NCI-H1694 (cell line): ENCODE data around the gene SLC35D2.
"Not testable (repeated sequence)": the region's sequence is repeated elsewhere in the genome, so short reads cannot be mapped to it uniquely, and the experiment has no call there.

ENCODE experiments used
- DNase-seq: peaks from one replicate; lab custom pipeline; 2025; lab: John Stamatoyannopoulos, UW

The SLC35D2 gene

DNA sequence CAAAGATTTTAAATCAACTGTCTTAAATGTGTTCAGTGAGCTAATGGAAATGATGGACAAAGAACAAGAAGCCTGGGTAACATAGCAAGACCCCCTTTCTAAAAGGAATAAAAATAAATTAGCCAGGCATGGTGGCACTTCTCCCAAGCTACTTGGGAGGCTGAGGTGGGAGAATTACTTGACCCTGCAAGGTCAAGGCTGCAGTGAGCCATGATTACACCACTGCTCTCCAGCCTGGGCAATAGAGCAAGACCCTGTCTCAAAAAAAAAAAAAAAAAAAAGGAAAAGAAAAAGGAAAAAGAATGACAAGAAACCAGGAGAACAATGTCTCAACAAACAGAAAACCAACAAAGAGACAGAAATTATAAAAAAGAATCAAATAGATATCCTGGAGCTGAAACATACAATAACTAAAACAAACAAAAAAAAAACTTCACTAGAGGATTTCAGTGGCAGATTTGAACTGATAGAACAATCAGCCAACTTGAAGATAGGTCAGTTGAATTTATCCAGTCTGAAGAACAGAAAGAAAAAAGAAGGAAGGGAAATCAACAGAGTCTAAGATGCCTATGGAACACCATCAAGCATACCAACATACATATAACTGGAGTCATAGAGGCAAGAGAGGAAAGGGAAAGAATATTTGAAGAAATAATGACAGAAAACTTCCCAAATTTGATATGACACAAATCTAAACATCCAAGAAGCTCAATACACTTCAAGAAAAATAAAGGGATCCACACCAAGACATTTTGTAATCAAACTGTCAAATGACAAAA, 16.8 kb upstream of the SLC35D2 start:
- DNase-seq = no peak

DNA sequence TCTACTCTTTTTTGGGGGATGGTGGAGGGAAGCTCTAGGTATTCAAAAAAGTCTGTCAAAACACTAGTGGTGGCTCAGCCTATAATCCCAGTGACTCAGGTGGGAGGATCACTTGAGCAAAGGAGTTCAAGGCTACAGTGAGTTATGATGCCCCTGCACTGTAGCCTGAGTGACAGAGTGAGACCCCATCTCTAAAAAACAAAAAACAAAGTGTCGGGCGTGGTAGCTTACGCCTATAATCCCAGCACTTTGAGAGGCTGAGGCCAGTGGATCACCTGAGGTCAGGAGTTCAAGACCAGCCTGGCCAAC, 15.8 kb upstream of the SLC35D2 start:
- DNase-seq = no peak

DNA sequence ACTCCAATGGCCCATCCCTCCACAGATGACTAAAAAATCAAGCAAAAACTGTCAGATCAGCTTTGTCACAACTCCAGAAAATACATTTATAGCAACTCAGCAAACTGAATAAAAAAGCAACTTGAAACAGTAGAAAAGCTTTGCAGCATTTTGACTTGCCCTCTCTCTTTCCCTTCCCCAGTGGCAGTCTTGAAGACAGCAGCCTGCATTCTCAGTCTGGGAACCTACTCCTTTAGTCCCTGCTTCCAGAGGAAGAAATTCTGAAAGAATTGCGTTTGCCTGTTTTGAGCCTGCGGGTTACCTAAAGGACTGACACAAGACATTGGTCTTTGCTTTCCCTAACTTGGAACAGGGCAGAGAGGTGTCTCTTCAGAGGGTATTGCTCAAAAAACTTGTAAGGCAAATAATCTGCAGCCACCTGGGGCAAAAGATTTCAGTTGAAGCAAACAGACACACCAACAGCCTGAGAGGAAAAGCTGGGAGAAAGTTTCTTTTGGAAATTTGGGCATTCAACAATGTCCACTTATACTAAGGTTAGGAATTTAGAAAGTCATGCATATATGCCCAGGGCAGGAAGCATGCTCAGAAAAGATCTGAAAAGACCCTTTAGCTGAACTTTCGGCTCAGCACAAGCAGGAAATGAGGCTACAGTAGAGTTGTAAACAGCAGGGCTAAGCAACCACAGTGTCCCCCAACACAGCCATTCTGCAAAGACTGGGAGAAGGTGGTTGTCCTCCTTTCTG, 15.2 kb upstream of the SLC35D2 start:
- DNase-seq = no peak

DNA sequence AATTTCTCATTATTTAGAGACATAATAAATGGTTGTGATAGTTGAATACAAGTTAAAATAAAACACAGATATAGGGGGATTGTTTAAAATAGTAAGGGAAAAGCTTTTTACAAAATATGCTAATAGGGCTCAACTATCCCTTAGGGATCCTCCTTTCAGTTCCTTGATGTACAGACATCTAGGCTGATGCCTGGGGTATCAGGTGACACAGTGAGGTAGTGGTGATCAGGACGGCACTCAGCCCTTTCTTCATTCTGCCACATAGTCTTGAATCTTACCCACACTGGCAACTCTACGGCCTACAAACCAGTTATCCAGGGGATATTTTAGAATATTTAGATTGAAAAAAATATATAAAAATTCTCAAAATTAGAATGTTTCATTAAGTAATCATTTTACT, 12.5 kb upstream of the SLC35D2 start:
- DNase-seq = no peak

DNA sequence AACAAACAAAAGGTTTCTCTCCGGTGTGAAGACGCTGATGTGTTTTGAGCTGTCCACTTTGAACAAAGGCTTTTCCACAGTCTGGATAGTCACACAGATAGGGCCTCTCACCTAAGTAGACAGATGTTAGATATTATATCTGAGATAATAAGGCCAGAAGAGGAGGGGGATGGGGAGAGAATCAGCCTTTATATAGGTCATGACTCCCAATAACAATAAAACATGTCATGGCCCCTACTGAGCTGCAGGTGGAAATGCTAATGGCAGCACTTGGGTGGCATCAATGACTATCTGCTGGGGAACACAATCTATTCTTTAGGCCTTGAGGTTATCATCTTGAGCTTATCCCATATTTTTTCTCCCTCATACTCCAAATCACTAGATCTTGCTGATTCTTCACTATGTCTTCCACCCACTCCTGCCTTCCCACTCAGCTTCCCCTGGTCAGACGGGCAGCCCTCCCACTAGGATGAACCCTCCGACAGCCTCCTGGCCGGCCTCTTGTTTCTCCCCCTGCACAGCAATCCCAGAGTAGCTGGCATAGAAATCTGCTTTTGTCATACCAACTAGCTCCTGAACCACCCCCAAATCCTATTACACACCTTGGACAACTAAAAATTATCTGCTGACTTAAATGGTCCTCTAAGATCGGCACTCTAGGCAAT, 11.5 kb upstream of the SLC35D2 start:
- no peak for DNase-seq

DNA sequence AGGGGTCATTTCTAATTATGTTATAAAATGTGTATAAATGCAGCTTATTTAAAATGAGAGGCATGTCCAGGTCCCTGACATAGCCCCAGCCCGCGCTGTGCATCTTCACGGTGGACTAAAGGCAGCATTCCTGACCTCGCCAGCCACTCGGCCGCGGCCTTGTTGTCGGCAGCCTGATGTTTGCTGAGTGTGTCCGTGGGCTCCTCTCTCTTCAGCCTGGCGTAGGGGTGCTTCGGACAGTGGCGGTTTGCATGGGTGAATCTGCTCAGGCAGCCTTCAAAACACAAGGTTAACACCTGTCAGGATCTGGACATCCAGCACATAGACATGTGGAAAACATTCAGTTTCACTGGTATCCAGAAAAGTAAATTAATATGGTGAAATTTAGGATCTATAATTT, 8.8 kb upstream of the SLC35D2 start:
- DNase-seq = no peak

DNA sequence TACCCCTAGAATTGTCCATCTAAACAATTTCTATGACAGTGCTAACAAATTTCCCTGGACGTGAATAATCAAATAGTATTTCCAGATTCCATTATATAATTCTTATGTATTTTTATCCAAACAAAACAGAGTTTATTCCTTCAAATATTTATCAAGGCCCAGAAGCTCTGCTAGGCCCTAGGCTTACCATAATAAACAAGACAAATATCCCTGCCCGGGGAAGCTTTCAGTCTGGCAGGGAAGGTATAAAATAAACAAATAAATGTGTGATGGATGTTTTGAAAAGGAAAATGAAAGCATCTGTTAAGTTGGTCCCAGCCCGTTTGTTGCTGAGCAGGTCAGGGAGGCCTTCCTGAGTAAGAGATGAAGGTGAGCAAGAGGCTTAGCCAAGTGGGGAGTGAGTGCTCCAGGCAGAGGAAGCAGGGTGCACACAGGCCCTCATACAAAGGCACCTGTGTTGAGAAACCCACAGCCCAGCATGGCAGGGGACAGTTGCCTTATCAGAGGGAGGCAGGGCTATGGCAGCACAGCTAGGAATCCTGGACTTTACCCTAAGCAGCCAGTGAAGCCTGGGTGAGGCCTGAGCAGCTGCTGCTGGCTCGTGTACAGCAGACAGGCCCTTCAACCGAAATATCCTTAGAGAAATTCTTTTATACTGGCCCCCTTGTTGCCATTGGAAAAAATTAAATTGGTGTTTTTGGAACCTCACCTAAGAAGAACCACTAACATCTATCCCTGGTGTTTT, 7.7 kb upstream of the SLC35D2 start:
- DNase-seq = no peak

DNA sequence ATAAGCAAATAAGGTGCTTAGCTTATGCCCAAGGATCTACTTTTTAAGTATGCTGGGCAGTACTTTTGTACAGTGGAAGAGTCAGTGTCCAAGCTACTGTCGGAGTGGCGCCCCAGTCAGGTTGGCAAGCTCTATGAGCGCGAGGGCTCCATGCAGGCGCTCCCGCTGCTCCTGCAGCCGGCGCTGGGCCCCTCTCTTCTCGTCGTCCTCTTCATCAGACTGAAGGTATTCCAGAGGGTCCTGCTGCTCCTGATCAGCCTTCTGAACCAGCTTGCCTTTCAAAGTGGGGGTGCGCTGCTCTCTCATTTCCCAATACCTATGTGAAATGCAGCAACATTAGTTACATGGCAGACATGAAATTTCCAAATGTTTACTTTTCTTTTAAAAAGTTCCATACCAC, 4.6 kb upstream of the SLC35D2 start:
- no peak for DNase-seq

DNA sequence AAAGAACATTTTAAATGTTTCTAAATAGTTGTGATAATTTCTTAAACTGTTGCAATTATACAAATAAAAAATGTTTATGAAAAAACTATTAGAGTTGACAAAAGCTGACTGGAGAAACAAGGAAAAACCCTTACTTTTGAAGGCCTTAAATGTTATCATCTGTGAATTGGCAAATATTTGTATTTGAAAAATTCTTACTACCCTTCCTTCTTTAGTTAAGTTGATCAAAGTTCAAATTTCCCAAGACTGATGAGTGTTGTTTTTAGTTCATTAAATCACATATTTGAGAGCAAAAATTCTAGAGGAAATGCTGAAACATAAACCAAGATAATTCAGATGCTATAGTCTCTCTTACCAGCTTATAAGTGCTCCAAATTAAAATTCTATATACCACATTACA, 2.6 kb upstream of the SLC35D2 start:
- no peak for DNase-seq

DNA sequence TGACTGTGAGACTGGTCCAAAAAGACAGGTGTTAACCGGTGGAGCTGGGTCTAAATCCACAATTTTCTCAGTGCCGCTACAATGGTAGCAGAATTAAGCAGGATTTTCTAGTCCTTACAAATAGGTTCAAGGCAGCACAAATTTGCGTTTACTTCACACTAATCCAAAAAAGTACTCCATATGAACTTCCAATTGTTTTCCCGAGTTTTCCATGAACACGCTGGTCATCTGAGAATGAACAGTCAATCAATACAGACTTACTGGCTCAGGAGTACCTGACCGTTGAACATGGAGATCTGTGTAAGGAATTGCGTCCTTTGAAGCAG, 709 bp downstream of the SLC35D2 start:
- DNase-seq = no peak

DNA sequence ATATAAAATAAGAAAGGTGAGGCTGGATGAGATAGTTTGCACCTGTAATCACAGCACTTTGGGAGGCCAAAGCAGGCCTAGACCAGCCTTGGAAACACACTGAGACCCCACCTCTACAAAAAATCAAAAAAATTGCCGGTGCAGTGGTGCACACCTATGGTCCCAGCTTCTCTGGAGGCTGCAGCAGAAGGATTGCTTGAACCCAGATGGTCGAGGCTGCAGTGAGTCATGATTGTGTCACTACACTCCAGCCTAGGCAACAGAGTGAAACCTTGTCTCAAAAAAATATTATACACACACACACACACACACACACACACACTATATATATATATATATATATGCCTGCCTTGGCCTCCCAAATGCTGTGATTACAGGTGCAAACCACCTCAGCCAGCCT, 1.3 kb downstream of the SLC35D2 start:
- DNase-seq = no peak

DNA sequence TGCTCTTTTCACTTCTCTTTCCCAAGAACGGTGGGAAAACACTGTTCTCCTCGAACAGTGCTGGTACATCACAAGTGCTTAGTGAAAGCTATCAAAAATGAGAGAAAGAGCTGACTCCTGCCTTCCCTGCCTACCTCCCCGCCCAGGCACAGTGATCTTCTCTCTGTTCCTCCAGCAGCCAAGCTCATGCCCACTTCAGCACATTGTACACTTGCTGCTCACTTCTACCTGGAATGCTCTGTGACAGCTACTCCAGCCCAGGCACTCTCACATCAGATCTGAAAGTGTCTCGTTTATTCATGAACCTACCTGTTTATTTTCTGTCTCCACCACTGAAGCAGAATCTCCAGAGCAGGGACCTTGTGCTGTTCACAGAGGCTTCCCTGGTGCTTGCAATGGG, 1.8 kb downstream of the SLC35D2 start:
- DNase-seq = no peak

DNA sequence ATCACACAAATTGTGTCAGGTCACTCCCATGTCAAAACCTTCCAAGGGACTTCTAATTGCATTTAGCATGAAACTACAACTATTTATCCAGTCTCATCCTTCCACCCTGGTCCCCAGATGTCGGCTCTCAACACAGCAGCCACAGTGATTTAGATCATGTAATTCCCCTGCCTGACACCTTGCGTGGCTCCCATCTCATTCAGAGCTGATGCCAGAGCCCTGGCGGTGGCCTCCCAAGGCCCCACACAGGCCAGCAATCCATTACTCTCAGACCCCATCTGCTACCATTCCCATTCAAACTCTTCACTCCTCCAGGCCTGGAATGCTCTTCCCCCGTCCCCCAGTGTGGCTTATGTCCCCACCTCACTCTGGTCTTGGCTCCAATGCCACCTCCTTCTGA, 2.4 kb downstream of the SLC35D2 start:
- DNase-seq = no peak

DNA sequence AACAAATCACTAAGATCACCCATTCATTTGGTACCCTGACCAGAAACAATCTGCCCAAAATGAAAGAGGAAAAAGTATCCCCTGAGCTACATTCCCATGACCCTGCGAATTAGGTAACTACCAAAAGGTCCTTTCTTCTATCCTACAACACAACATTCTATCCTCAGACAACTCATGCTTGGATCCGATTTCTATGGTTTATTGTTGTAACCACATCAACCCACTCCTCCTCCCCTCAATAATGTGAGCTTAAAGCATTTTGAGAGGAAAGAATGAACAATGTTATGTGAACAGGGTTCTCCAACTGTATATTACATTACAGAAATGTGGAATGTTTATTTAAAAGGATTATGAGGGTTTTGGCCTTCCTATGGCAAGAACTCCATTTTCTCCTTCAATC, 4.0 kb downstream of the SLC35D2 start:
- DNase-seq = no peak

DNA sequence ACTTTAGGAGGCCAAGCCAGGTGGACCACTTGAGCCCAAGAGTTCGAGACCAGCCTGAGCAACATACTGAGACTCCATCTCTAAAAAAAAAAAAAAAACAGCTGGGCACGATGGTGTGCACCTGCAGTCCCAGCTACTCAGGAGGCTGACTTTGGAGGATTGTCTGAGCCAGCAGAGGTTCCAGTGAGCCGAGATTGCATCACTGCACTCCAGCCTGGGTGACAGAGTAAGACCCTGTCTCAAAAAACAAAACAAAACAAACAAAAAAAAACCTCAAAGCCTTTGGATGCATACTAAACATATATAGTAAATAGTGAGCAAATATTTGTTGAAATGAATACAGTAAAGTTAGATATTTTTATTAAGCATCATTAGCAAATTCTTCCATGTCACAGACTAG, 5.3 kb downstream of the SLC35D2 start:
- no peak for DNase-seq

DNA sequence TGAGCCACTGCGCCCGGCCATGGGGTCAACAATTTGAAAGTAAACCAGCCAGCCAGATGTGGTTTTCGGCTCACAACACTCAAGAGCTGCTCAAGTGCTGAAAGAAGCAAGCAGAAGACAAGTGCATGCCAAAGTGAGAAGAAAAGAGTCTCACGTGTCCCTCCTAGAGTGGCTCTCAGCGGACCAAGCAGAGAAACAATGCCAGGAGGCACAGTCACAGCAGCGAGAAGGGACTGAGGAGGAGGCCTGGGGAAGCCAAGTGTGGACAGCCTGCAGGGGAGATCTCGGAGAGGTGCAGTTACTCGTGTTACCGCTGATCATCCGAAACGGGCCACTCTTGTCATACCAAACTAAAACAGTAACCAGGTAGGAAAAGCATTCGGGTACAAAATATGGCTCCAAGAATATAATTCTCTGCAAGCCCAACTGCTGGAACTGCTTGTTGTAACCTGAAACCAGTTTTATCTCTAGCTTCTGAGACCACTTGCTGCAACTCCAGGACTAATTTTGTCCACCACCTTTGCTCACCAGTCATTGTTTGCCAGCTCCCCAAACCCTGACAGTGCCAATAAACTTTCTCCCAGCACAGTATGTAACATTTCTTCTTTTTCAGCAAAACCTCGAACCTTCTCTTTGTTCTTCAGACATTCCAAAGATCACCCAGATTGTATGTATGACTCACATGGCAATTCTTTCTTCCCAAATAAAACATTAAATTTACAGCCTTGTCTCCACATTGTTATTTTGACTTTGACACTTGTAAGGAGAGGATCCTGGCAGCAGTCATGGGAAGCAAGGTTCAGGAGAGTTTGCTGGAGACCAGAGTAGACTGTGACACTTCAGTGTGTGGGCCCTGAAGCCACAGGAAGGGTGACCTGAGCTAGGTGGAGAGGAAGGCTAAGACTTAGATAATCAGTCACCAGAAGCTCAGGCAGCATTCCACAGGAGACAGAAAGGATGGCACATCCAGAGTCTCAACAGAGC, 6.3 kb downstream of the SLC35D2 start:
- no peak for DNase-seq

DNA sequence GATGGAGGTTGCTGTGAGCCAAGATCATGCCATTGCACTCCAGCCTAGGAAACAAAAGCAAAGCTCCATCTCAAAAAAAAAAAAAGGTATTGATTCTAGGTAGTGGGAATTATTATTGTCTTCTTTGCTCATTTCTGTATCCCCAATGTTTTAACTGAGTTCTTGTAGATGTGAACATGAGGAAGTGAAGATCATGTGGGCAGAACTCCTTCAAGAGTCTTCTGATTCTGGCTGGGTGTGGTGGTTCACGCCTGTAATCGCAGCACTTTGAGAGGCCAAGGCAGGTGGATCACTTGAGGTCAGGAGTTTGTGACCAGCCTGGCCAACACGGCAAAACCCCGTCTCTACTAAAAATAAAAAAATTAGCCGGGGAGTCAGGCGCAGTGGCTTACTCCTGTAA, 8.0 kb downstream of the SLC35D2 start:
- DNase-seq = not testable (repeated sequence)

DNA sequence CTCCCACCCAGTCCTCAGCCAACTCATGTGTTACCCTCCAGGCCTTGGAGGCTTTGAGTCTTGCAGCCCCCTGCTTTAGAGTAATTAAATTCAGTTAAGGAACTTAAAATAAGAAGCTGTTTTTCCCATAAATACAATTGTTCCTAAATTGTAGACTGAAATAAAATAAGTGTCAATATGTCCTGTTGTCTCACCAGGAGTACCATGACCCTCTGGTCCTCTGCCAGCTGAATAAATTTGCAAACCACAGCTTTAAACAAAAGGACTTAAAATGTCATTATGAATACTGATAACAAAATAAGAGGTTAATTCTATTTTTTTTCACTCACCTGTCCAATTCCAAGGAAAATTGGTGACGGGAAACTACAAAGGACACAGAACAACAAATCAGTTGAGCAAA, 15.6 kb downstream of the SLC35D2 start:
- no peak for DNase-seq

DNA sequence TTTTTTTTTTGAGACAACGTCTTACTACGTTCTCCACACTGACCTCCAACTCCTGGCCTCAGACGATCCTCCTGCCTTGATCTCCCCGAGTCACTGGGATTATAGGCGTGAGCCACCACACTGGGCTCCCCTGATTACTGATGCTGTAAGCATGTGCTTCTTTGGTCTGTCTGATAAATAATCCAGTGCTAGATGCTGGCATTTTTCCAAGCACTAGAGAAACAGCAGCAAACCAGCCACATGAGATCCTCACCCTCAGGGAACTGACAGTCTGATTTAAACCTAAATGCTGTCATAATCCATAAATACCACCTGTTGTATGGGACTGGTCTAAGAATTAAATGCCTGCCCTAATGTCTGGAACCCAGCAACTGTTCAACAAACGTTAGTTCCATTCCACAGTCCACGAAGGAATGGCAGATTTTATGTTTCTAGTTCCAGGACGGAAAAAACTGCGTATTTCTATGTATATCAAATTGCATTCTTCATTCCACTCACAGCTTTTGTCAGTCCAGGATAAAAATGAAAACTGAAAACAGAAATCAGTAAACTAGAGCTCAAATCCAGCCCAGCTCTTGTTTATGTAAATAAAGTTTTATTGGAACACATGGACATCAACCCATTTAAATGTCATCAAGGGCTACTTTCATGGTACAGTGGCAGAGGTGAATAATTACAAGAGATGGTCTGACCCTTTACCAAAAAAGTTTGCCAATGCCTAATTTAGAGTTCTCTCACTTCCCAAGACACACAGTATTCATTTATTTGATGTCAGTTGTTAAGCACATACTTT, 20.1 kb downstream of the SLC35D2 start:
- no peak for DNase-seq

DNA sequence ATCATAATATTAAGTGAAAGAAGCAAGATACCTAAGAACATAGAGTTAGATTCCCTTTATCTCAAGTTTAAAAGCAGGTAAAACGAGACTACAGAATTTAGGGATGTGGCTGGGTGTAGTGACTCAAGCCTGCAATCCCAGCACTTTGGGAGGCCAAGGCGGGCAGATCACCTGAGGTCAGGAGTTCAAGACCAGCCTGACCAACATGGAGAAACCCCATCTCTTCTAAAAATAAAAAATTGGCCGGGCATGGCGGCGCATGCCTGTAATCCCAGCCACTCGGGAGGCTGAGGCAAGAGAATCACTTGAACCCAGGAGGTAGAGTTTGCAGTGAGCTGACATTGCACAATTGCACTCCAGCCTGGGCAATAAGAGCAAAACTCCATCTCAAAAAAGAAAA, 21.4 kb downstream of the SLC35D2 start:
- DNase-seq = not testable (repeated sequence)

DNA sequence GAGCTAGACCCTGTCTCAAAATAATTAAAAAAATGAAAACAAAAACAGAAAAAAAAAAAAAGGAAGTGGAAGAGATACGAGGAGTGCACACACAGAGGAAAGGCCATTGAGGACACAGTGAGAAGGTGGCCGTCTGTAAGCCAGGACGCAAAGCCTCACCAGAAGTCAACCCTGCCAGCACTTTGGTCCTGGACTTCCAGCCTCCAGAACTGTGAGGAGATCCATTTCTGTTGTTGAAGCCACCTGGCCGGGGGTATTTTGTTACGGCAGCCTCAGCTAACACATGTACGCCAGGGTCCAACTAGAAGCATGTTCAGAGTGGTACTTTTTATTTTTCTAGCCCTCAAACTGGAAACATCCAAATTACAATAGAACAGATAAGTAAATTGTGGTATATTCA, 21.8 kb downstream of the SLC35D2 start:
- DNase-seq = no peak
